Naive thymus-derived CD4-positive, alpha-beta T cell (primary cell): ENCODE results near the gene ABL1. TPM values are rescaled to one million over a fixed set of nuclear protein-coding genes. Genes with fewer than 3 reads are reported as not detected.

Experiments used
- ATAC-seq: fragments of 150-1000 bp; cut with Tn5 transposase; 2 replicates; pipeline ENCODE4 v1.10.0; 2021; ENCODE audit warnings: mild to moderate bottlenecking, moderate library complexity
- CTCF ChIA-PET: fragments of 350-600 bp; sonication (Branson Sonifier 250); formaldehyde crosslinking; loops from one replicate; lab custom pipeline; 2021; ENCODE audit warnings: antibody characterized with exemption; lab: Charles Lee
- POLR2A ChIA-PET: fragments of 350-600 bp; sonication (Branson Sonifier 250); formaldehyde crosslinking; loops from one replicate; lab custom pipeline; 2021; ENCODE audit warnings: antibody characterized with exemption, inconsistent platforms; lab: Charles Lee
- DNase-seq, 9 donors: peaks; one replicate each; pipeline versions ENCODE4 v3.0.0 to v3.0.0-alpha.2; 2020 to 2022; ENCODE audit warnings: mixed read lengths in 1 of 9
- H3K27ac ChIP-seq: one replicate; pipeline ENCODE4 v1.7.0; 2013; ENCODE audit warnings: mild to moderate bottlenecking, low read depth, low read length, moderate library complexity
- H3K27me3 ChIP-seq, 2 donors: one replicate each; pipeline ENCODE4 v1.7.0; 2013; ENCODE audit warnings: low read length in 2 of 2, mild to moderate bottlenecking in 2 of 2, moderate library complexity in 2 of 2; ENCODE audit not compliant: control insufficient read depth in 2 of 2, insufficient read depth in 2 of 2
- H3K36me3 ChIP-seq, 3 experiments: 1 replicate in 2 of 3; 2 replicates in 1 of 3; pipeline ENCODE4 v1.7.0; 2013; ENCODE audit warnings: low read length in 3 of 3, mild to moderate bottlenecking in 3 of 3, moderate library complexity in 1 of 3; ENCODE audit not compliant: insufficient read depth in 3 of 3, control insufficient read depth in 2 of 3
- H3K4me1 ChIP-seq, 2 donors: one replicate each; pipeline ENCODE4 v1.7.0; 2013; ENCODE audit warnings: low read length in 2 of 2, mild to moderate bottlenecking in 2 of 2, moderate library complexity in 1 of 2; ENCODE audit not compliant: control insufficient read depth in 2 of 2, insufficient read depth in 2 of 2
- H3K4me3 ChIP-seq: 2 replicates; pipeline ENCODE4 v1.7.0; 2013; ENCODE audit warnings: mild to moderate bottlenecking, low read length
- H3K9me3 ChIP-seq, 3 experiments: 1 replicate in 2 of 3; 2 replicates in 1 of 3; pipeline ENCODE4 v1.7.0; 2013; ENCODE audit warnings: low read length in 3 of 3; ENCODE audit not compliant: control insufficient read depth in 2 of 3
- H3K27ac Mint-ChIP-seq, 9 donors: one replicate each; pipeline ENCODE4 v1.8.0; 2020 to 2022; ENCODE audit warnings: mixed read lengths in 9 of 9, mild to moderate bottlenecking in 8 of 9, moderate library complexity in 5 of 9, inconsistent platforms in 2 of 9
- H3K27me3 Mint-ChIP-seq, 5 donors: one replicate each; pipeline ENCODE4 v1.8.0; 2021 to 2022; ENCODE audit warnings: mixed read lengths in 5 of 5, mild to moderate bottlenecking in 1 of 5
- H3K36me3 Mint-ChIP-seq, 5 donors: one replicate each; pipeline ENCODE4 v1.8.0; 2020 to 2022; ENCODE audit warnings: mixed read lengths in 5 of 5, mild to moderate bottlenecking in 3 of 5, inconsistent platforms in 1 of 5
- H3K4me1 Mint-ChIP-seq, 7 donors: one replicate each; pipeline ENCODE4 v1.8.0; 2020 to 2022; ENCODE audit warnings: mixed read lengths in 7 of 7, mild to moderate bottlenecking in 3 of 7, inconsistent platforms in 1 of 7
- H3K4me3 Mint-ChIP-seq, 10 donors: one replicate each; pipeline ENCODE4 v1.8.0; 2020 to 2022; ENCODE audit warnings: mild to moderate bottlenecking in 10 of 10, mixed read lengths in 10 of 10, moderate library complexity in 6 of 10, inconsistent platforms in 2 of 10
- H3K9me3 Mint-ChIP-seq, 11 donors: one replicate each; pipeline ENCODE4 v1.8.0; 2020 to 2022; ENCODE audit warnings: mixed read lengths in 11 of 11, mild to moderate bottlenecking in 4 of 11, inconsistent platforms in 1 of 11, moderate library complexity in 1 of 11
- intact Hi-C, 2 donors: fragments of 100-400 bp; cut with micrococcal nuclease; formaldehyde crosslinking; loops; one replicate each; pipeline ENCODE4 v1.15.1; 2023
- polyA plus RNA-seq, 2 donors: library from polyadenylated mRNA; unstranded; fragments of 300-500 nt; fragmentation: Illumina TruSeq; gene quantifications; one replicate each; pipeline ENCODE4 v1.2.3, GENCODE V29; 2021
- total RNA-seq, 6 experiments: library from RNA in 5 of 6; stranded (reverse) in 5 of 6; gene quantifications; 1 replicate in 5 of 6; 2 replicates in 1 of 6; pipeline ENCODE4 v1.2.3 and lab custom pipeline; 2021 to 2026

Gene ABL1
- total and polyA plus RNA-seq, 7 experiments from 2014 or later, result 8.4 to 41.0 (median 39.1) TPM

- Histone ChIP-seq H3K27me3 (no peaks in the 10 kb centered on the region), H3K27ac (no peak overlapping the region), H3K4me1 (peaks cover 0 to 16% of the 10 kb centered on the region in 2 donors), H3K36me3 (no peaks in the 10 kb centered on the region), H3K4me3 (no peak overlapping the region), H3K9me3 (no peaks in the 10 kb centered on the region)
- Mint-ChIP-seq H3K4me1 (peaks cover 14 to 29% (median 26%) of the 10 kb centered on the region in 7 donors), H3K27me3 (peaks cover 0 to 34% (median 0%) of the 10 kb centered on the region in 5 donors), H3K36me3 (peaks cover 0 to 7% (median 3%) of the 10 kb centered on the region in 5 donors), H3K9me3 (peaks cover 0 to 14% (median 6%) of the 10 kb centered on the region in 11 donors), H3K27ac (no peak overlapping the region), H3K4me3 (no peak overlapping the region)
- CTCF ChIA-PET, result no interaction called here
- no peak for ATAC-seq
- POLR2A ChIA-PET, result interaction anchor here (0.6 kb wide), 1 partner anchor 10 kb away, joined by 6 read pairs; no protein-coding TSS in a partner anchor
- intact Hi-C loops, result loop anchor here (10.0 kb wide), 1 partner anchor 116 kb away; no protein-coding TSS in a partner anchor
- no peak for DNase-seq
Observed at GRCh38 chr9:130831077-130831476, 4.0 kb upstream of the ABL1 start.

DNA sequence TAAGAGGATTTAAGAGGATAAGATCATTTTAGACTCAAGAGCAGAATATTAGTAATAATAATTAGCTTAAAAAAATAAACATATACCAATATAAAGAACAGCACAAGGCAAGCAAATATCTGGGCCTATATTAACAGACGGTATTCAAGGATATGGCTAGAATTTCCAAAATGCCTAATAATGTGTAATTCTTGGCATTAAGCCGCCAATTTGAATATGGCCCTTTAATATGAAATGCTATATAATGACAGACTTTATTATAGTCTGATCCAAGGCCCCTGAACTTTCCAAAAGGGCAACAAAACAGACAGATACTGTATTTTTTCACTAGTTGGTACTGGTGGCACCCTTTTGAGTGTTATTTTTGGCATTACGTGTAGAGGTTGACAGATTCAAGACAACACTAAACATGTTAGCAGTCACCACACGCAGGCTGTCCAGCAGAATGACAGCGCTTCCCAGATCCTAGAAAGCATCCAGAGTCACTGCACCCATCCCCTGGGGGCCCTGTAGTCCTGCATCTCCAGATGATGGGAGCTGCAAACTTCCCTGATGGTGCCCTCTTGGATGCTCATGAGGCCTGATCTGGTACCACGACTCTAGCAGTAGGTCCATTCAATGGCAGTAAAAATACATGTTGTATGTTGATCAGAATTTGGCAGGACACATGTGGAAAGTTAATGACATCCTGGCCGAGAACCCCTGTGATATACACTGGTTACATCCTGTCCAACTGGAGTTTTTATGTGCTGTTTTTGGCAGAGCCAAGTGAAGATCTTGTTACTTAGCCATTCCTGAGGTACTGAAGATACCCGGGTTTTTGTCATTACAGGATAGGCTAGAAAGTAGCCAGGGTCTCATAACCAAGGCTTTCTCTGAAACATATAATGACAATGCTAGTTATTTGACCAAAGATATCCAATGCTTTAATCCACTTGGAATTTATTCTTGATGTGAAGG, 1.7 kb upstream of the ABL1 start:
- Mint-ChIP-seq H3K27me3 (peaks cover 0 to 37% (median 0%) of the 10 kb centered on the region in 5 donors), H3K36me3 (peaks cover 0 to 5% (median 2%) of the 10 kb centered on the region in 5 donors), H3K9me3 (peaks cover 0 to 7% (median 5%) of the 10 kb centered on the region in 11 donors), H3K4me3 (peak overlapping the region in 9 of 10 donors; percentile 88 to 94 (median 92)), H3K27ac (peak overlapping the region in 6 of 9 donors; percentile 7 to 90 (median 70)), H3K4me1 (peaks cover 20 to 51% (median 44%) of the 10 kb centered on the region in 7 donors)
- H3K9me3 ChIP-seq, result no peaks in the 10 kb centered on the region
- H3K36me3 ChIP-seq, result no peaks in the 10 kb centered on the region
- DNase-seq (no peak), ATAC-seq (no peak)
- peak overlapping the region; percentile 11 for H3K27ac ChIP-seq
- no peaks in the 10 kb centered on the region for H3K27me3 ChIP-seq
- no peak overlapping the region for H3K4me3 ChIP-seq
- CTCF ChIA-PET, result interaction anchor here (0.7 kb wide), 1 partner anchor 386 kb away, joined by 3 read pairs; no protein-coding TSS in a partner anchor
- H3K4me1 ChIP-seq, result peaks cover 0 to 19% of the 10 kb centered on the region in 2 donors
- POLR2A ChIA-PET, result no interaction called here
- intact Hi-C loops, result loop anchor here (10.0 kb wide), 1 partner anchor 119 kb away; no protein-coding TSS in a partner anchor

DNA sequence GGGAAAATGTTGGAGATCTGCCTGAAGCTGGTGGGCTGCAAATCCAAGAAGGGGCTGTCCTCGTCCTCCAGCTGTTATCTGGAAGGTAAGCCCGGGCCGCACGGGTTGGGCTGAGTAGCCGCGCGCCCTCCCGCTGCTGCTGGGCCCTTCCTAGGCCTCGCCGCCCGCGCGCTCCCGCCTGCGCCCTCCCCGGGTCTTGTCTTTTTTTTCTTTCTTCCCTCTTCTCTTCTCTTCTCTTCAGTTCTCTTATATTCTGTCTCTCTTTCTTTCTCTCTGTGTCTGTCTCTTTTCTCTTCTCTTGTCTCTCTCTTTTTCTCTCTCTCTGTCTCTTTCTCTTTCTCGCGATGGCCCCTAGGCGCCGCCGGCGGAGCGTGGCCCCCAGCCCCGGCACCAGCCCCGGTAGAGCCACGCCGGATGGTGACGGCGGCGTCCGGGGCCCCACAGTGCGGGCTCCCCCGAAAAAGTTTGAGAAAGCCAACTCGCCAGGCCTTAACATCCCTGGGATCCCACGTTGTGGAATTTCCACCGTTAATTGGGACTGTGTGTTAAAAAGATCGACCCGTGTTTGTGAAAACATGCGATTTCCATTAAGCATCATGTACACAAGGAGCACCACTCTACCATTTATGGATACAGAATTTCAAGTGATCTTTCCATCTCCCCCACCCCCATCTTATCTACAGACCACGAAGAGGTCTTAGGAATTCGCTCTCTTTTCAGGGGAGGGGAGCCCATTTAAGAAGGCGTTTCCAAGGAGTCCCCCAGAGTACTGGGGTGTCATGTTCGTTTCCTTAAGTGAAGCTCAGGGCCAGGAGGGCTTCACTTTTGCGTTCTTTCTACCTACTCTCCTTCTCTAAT, 616 bp downstream of the ABL1 start:
- intact Hi-C loops, result loop anchor here (10.0 kb wide), 1 partner anchor 121 kb away; no protein-coding TSS in a partner anchor
- peak overlapping the region; percentile 58 for H3K4me3 ChIP-seq
- peaks cover 0 to 19% of the 10 kb centered on the region in 2 donors for H3K4me1 ChIP-seq
- ChIA-PET POLR2A (no interaction called here), CTCF (no interaction called here)
- H3K27me3 Mint-ChIP-seq, result peaks cover 0 to 34% (median 0%) of the 10 kb centered on the region in 5 donors
- H3K4me1 Mint-ChIP-seq, result peaks cover 20 to 68% (median 53%) of the 10 kb centered on the region in 7 donors
- peak in 7 of 9 donors; percentile 18 to 39 (median 19) for DNase-seq
- H3K36me3 Mint-ChIP-seq, result peaks cover 0 to 2% (median 0%) of the 10 kb centered on the region in 5 donors
- H3K27ac ChIP-seq, result peak overlapping the region; percentile 27
- H3K9me3 Mint-ChIP-seq, result no peaks in the 10 kb centered on the region
- H3K4me3 Mint-ChIP-seq, result peak overlapping the region; percentile 90 to 99 (median 96)
- peak; percentile 50 for ATAC-seq
- H3K27ac Mint-ChIP-seq, result peak overlapping the region; percentile 76 to 96 (median 92)
- H3K36me3 ChIP-seq, result no peaks in the 10 kb centered on the region
- H3K9me3 ChIP-seq, result no peaks in the 10 kb centered on the region
- H3K27me3 ChIP-seq, result no peaks in the 10 kb centered on the region

DNA sequence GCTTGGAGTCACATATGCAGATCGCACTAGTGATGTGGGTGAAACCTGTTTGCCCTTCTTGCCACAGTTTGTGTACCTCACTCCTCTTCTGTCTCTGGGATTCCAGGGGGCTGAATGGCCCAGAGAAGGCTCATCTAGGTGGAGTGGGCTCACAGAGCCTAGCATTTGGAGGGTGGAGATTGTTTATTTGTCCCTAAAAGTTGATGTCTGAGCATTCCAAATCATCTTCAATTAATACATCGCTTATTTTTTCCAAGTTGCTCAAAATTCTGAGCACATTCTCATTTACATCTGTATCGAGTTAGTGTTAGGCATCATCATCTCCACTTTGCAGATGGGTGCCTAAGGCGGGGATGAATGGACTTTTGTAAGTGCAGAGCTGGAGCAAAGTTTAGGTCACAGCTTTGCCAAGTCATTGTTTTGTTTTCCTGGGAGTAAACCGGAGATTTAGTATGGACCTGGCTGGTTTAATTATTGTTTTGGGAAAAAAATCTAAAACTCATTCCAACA, 2.0 kb downstream of the ABL1 start:
- no peaks in the 10 kb centered on the region for H3K9me3 Mint-ChIP-seq
- ChIA-PET POLR2A (interaction anchor here (0.7 kb wide), 1 partner anchor 1244 kb away, joined by 4 read pairs; no protein-coding TSS in a partner anchor), CTCF (no interaction called here)
- H3K27me3 Mint-ChIP-seq, result peaks cover 0 to 30% (median 0%) of the 10 kb centered on the region in 5 donors
- Histone ChIP-seq H3K27me3 (no peaks in the 10 kb centered on the region), H3K4me1 (peaks cover 0 to 19% of the 10 kb centered on the region in 2 donors), H3K36me3 (no peaks in the 10 kb centered on the region), H3K9me3 (no peaks in the 10 kb centered on the region), H3K4me3 (no peak overlapping the region), H3K27ac (no peak overlapping the region)
- H3K4me3 Mint-ChIP-seq, result peak overlapping the region; percentile 45 to 94 (median 78)
- H3K4me1 Mint-ChIP-seq, result peaks cover 25 to 76% (median 57%) of the 10 kb centered on the region in 7 donors
- intact Hi-C loops, result loop anchor here (10.0 kb wide), 1 partner anchor 122 kb away; no protein-coding TSS in a partner anchor
- H3K36me3 Mint-ChIP-seq, result peaks cover 0 to 2% (median 0%) of the 10 kb centered on the region in 5 donors
- H3K27ac Mint-ChIP-seq, result peak overlapping the region in 2 of 9 donors; percentile 44 to 51
- DNase-seq, result no peak
- no peak for ATAC-seq

GRCh38 chr9:130837643-130838042, 2.6 kb downstream of the ABL1 start:
- Mint-ChIP-seq H3K4me3 (peak overlapping the region in 1 of 10 donors; percentile 64), H3K27me3 (peaks cover 0 to 25% (median 0%) of the 10 kb centered on the region in 5 donors), H3K27ac (peak overlapping the region in 2 of 9 donors; percentile 31 to 43), H3K36me3 (peaks cover 0 to 2% (median 0%) of the 10 kb centered on the region in 5 donors), H3K9me3 (no peaks in the 10 kb centered on the region), H3K4me1 (peaks cover 26 to 76% (median 62%) of the 10 kb centered on the region in 7 donors)
- Histone ChIP-seq H3K27me3 (no peaks in the 10 kb centered on the region), H3K4me1 (peaks cover 0 to 19% of the 10 kb centered on the region in 2 donors), H3K36me3 (no peaks in the 10 kb centered on the region), H3K4me3 (no peak overlapping the region), H3K9me3 (no peaks in the 10 kb centered on the region), H3K27ac (no peak overlapping the region)
- ChIA-PET CTCF (no interaction called here), POLR2A (no interaction called here)
- intact Hi-C loops, result loop anchor here (10.0 kb wide), 1 partner anchor 123 kb away; no protein-coding TSS in a partner anchor
- ATAC-seq, result no peak
- DNase-seq, result no peak
